ENCODE measurements around the gene ATR. TPM values are rescaled to one million over a fixed set of nuclear protein-coding genes. Genes with fewer than 3 reads are reported as not detected.
A peak's percentile ranks its signal among the peaks of the same experiment; 100 is the strongest.
"Not testable (repeated sequence)": the region's sequence is repeated elsewhere in the genome, so short reads cannot be mapped to it uniquely, and the experiment has no call there.

The ATR gene
- polyA plus RNA-seq, 3 donors, result 6.3 to 16.4 (median 6.6) TPM

GRCh38 chr3:142588703-142589102, 10.2 kb upstream of the ATR start:
- no CpG with 5 or more reads among the region's 1 CpG for WGBS (ENCODE audit: insufficient coverage)
- Histone ChIP-seq H3K4me1 (ENCODE audit: control insufficient read depth in 1 of 2, insufficient read depth in 2 of 2, low read length in 2 of 2) (no peaks in the 10 kb centered on the region), H3K4me2 (replicated peaks; ENCODE audit: extremely low read depth, low read length, poor library complexity, severe bottlenecking) (no peak overlapping the region), H3K27ac (ENCODE audit: low read depth in 1 of 2, low read length in 2 of 2) (no peak overlapping the region), H3K4me3 (replicated peaks in 1 of 3; ENCODE audit: low read depth in 2 of 3, low read length in 3 of 3) (no peak overlapping the region), H3K36me3 (replicated peaks in 1 of 2; ENCODE audit: control insufficient read depth in 1 of 2, insufficient read depth in 2 of 2, low read length in 2 of 2) (no peaks in the 10 kb centered on the region), H2AFZ (ENCODE audit: insufficient read depth, low read depth, low read length, poor library complexity, severe bottlenecking) (no peak overlapping the region), H3K79me2 (ENCODE audit: insufficient read depth, low read length) (no peaks in the 10 kb centered on the region), H4K20me1 (ENCODE audit: insufficient read depth, low read length) (no peaks in the 10 kb centered on the region), H3K9me3 (replicated peaks in 1 of 2; ENCODE audit: control insufficient read depth in 1 of 2, insufficient read depth in 1 of 2, low read length in 2 of 2) (no peaks in the 10 kb centered on the region), H3K9ac (ENCODE audit: insufficient read depth, low read length, poor library complexity, severe bottlenecking) (no peak overlapping the region), H3K27me3 (ENCODE audit: control insufficient read depth in 2 of 2, insufficient read depth in 2 of 2, low read length in 2 of 2) (no peaks in the 10 kb centered on the region)
- H3K4me3 Mint-ChIP-seq, result no peak overlapping the region
- no peak for TF ChIP-seq CTCF (IDR thresholded peaks at IDR 0.05)
- H3K36me3 Mint-ChIP-seq, result no peaks in the 10 kb centered on the region
- peaks cover 1 to 8% (median 6%) of the 10 kb centered on the region in 3 donors for H3K27me3 Mint-ChIP-seq (ENCODE audit: low read depth in 3 of 3)
- H3K9me3 Mint-ChIP-seq, result no peaks in the 10 kb centered on the region
- no peaks in the 10 kb centered on the region for H3K4me1 Mint-ChIP-seq
- no peak overlapping the region for H3K27ac Mint-ChIP-seq
- no peak for DNase-seq
- intact Hi-C loops (cut with micrococcal nuclease), result no loop called here

DNA sequence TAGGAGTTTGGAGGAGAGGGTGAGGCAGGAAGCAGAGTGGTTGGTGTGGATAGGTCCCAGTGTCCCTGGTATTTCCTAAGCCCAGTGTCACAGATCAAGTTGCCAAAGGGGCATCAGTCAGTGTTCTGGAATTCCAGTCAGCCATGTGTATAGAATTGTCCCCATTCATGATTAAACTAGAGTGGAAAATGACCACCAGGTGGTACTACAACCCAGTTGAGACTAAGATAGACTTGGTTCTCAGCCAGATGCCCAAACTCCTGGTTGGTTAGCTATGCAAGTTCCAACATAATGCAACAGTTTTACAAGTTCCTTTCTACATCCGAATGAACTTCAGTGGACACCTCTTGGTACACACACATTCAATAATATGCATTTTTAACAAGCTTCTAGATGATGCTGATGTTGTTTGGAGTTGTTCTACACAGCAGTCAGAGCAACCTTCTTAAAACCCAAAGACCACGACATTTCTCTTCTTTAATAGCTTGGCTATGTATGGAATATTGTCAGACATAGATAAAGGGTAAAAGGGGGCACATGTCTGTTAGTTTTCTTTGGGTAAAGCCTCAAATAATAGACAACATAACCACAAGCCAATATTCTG, 8.4 kb upstream of the ATR start:
- DNase-seq, result peak in 2 of 3 donors; percentile 41 to 54
- H3K4me3 Mint-ChIP-seq, result no peak overlapping the region

DNA sequence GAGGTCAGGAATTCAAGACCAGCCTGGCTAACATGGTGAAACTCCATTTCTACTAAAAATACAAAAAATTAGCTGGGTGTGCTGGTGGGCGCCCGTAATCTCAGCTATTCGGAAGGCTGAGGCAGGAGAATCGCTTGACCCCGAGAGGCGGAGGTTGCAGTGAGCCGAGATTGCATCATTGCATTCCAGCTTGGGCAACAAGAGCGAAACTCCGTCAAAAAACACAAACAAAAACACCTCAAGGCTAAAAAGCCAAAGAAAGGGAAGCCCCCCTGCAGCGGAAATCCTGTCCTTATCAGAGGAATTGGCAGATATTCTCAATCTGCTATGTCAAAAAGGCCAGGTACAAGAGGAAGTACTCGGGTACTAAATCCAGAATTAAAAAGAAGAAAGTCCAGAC, 2.5 kb upstream of the ATR start:
- peaks cover 6 to 15% (median 11%) of the 10 kb centered on the region in 3 donors for H3K27me3 Mint-ChIP-seq (ENCODE audit: low read depth in 3 of 3)
- H3K36me3 ChIP-seq (replicated peaks in 1 of 2; ENCODE audit: control insufficient read depth in 1 of 2, insufficient read depth in 2 of 2, low read length in 2 of 2); H3K9me3 ChIP-seq (replicated peaks in 1 of 2; ENCODE audit: control insufficient read depth in 1 of 2, insufficient read depth in 1 of 2, low read length in 2 of 2); H3K36me3 Mint-ChIP-seq; H3K4me3 ChIP-seq (replicated peaks in 1 of 3; ENCODE audit: low read depth in 2 of 3, low read length in 3 of 3); H3K4me2 ChIP-seq (replicated peaks; ENCODE audit: extremely low read depth, low read length, poor library complexity, severe bottlenecking); H3K27me3 ChIP-seq (ENCODE audit: control insufficient read depth in 2 of 2, insufficient read depth in 2 of 2, low read length in 2 of 2); H3K9ac ChIP-seq (ENCODE audit: insufficient read depth, low read length, poor library complexity, severe bottlenecking); H3K4me3 Mint-ChIP-seq; H3K27ac ChIP-seq (ENCODE audit: low read depth in 1 of 2, low read length in 2 of 2); H4K20me1 ChIP-seq (ENCODE audit: insufficient read depth, low read length); H3K9me3 Mint-ChIP-seq; intact Hi-C loops (cut with micrococcal nuclease); DNase-seq; H3K27ac Mint-ChIP-seq: not testable (repeated sequence)
- peak overlapping the region; percentile 53 for H2AFZ ChIP-seq (ENCODE audit: insufficient read depth, low read depth, low read length, poor library complexity, severe bottlenecking)
- peaks cover 20 to 26% of the 10 kb centered on the region in 2 donors for H3K4me1 ChIP-seq (ENCODE audit: control insufficient read depth in 1 of 2, insufficient read depth in 2 of 2, low read length in 2 of 2)
- peaks cover 25% of the 10 kb centered on the region for H3K79me2 ChIP-seq (ENCODE audit: insufficient read depth, low read length)
- peaks cover 24% of the 10 kb centered on the region for H3K4me1 Mint-ChIP-seq
- WGBS (ENCODE audit: insufficient coverage), result 93% methylated on average over 3 of the region's 11 CpGs

More for the DNA sequence above, 8.4 kb upstream of the ATR start:
- H3K9me3 Mint-ChIP-seq, result no peaks in the 10 kb centered on the region
- intact Hi-C loops (cut with micrococcal nuclease), result no loop called here
- Histone ChIP-seq H3K4me2 (replicated peaks; ENCODE audit: extremely low read depth, low read length, poor library complexity, severe bottlenecking) (no peak overlapping the region), H3K4me1 (ENCODE audit: control insufficient read depth in 1 of 2, insufficient read depth in 2 of 2, low read length in 2 of 2) (no peaks in the 10 kb centered on the region), H4K20me1 (ENCODE audit: insufficient read depth, low read length) (no peaks in the 10 kb centered on the region), H3K9ac (ENCODE audit: insufficient read depth, low read length, poor library complexity, severe bottlenecking) (no peak overlapping the region), H2AFZ (ENCODE audit: insufficient read depth, low read depth, low read length, poor library complexity, severe bottlenecking) (no peak overlapping the region), H3K79me2 (ENCODE audit: insufficient read depth, low read length) (no peaks in the 10 kb centered on the region), H3K4me3 (replicated peaks in 1 of 3; ENCODE audit: low read depth in 2 of 3, low read length in 3 of 3) (no peak overlapping the region), H3K27ac (ENCODE audit: low read depth in 1 of 2, low read length in 2 of 2) (no peak overlapping the region), H3K27me3 (ENCODE audit: control insufficient read depth in 2 of 2, insufficient read depth in 2 of 2, low read length in 2 of 2) (no peaks in the 10 kb centered on the region), H3K36me3 (replicated peaks in 1 of 2; ENCODE audit: control insufficient read depth in 1 of 2, insufficient read depth in 2 of 2, low read length in 2 of 2) (no peaks in the 10 kb centered on the region), H3K9me3 (replicated peaks in 1 of 2; ENCODE audit: control insufficient read depth in 1 of 2, insufficient read depth in 1 of 2, low read length in 2 of 2) (no peaks in the 10 kb centered on the region)
- H3K27me3 Mint-ChIP-seq (ENCODE audit: low read depth in 3 of 3), result peaks cover 3 to 12% (median 9%) of the 10 kb centered on the region in 3 donors
- H3K27ac Mint-ChIP-seq, result no peak overlapping the region
- H3K4me1 Mint-ChIP-seq, result no peaks in the 10 kb centered on the region
- WGBS (ENCODE audit: insufficient coverage), result no CpG with 5 or more reads among the region's 2 CpGs
- TF ChIP-seq CTCF (IDR thresholded peaks at IDR 0.05), result peak; percentile 61
- no peaks in the 10 kb centered on the region for H3K36me3 Mint-ChIP-seq

All from CD14-positive monocyte (primary cell).